ENCODE data around the gene CEP76.
A peak's percentile ranks its signal among the peaks of the same experiment; 100 is the strongest.

CEP76 gene

DNA sequence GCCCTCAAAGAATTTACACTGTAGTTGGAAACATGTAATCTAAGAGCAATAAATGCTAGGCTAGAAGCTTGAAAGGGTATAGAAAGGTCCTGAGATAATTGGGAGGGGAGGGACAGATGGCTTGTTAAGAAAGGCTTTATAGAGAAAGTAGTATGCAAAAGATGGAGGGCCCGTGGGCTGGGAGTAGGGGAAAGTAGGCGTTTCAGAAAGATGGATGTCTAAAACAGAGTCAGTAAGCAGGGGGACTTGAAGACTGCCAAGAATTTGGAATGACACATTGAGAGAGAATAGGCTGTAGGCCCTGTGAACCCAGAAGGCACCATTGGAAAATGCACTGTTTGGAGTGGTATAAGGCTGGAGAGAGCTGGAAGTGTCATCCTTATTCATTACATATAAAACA is 1.1 kb upstream of the CEP76 start:
- DNase-seq (ENCODE audit: low spot score), result no peak

GRCh38 chr18:12703096-12703567 is 609 bp upstream of the CEP76 start:
- DNase-seq (ENCODE audit: low spot score), result no peak

GRCh38 chr18:12701161-12701560 is 1.4 kb downstream of the CEP76 start:
- no peak for DNase-seq (ENCODE audit: low spot score)

DNA sequence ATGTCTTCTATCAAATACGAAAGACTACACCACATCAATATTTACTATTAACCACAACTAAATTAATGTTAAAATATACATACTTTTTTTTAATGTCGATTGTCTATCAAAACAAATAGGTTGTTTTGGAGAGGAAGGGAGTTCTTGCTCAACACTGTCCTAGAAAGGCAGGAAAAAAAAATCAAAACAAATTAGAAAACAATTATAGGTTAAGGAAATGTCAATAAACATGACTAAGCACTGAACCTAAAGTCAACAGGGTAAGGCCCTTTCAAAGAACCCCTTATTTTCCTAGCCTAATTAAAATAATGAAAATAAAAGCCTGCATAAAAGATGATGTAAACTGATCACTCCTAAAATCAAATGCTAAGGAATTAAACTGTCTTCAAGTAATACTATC is 2.8 kb downstream of the CEP76 start:
- no peak for DNase-seq (ENCODE audit: low spot score)

- DNase-seq (ENCODE audit: low spot score), result no peak
These were observed 8.5 kb downstream of the CEP76 start for GRCh38 chr18:12694032-12694431.

DNA sequence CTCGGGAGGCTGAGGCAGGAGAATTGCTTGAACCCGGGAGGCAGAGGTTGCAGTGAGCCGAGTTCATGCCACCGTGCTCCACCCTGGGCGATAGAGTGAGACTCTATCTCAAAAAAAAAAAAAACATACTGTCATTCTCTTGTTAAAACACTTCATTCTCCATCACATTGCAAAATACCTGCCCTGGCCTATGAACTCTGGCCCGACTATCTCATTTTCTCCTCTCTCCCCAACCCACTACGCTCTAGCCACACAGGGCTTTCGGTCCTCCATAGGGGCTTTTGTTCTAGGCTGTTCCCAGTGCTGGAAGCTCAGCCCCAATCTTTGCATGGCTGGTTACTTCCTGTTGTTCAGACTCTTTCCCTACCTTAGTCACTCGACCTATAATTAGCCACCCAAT is 10.3 kb downstream of the CEP76 start:
- DNase-seq (ENCODE audit: low spot score), result no peak

DNA sequence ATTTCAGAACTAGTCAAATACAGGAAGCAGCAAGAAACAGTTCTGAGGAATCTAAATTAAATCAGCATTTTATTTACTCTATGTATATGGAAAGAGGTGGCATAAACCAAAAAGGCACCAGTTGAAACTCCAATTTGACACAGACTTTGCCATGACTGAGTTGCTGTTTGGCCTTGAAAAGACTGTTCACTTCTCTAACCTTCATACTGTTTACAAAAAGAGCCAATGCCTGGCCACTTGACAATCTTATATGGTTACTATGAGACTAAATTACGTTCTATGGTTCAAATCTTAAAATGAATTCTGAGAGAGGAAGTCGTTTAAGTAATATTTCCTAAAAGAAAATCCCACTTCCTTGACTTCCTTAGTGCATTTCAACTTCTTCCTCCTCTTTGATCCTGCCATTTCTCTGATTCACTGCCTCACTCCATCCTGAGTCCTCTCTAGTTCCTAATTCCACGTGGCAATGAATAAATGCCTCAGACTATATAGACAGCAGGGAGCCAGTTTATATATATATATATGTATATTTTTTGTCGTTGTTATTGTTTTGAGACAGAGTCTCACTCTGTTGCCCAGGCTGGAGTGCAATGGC is 13.2 kb downstream of the CEP76 start:
- no peak for DNase-seq (ENCODE audit: low spot score)

GRCh38 chr18:12686100-12686499 is 16.4 kb downstream of the CEP76 start:
- no peak for DNase-seq (ENCODE audit: low spot score)

GRCh38 chr18:12679183-12679786 is 23.2 kb downstream of the CEP76 start:
- DNase-seq (ENCODE audit: low spot score), result peak; percentile 46

DNA sequence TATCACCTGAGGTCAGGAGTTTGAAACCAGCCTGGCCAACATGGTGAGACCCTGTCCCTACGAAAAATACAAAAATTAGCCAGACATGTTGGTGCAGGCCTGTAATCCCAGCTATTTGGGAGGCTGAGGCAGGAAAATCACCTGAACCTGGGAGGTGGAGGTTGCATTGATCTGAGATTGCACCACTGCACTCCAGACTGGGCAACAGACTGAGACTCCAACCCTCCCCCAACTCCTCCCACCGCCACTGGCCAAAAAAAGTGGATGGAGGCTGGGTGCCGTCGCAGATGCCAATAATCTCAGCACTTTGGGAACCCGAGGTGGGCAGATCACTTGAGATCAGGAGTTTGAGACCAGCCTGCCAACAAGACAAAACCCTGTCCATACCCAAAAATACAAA is 34.5 kb downstream of the CEP76 start:
- DNase-seq (ENCODE audit: low spot score), result no peak

- peak; percentile 81 for DNase-seq (ENCODE audit: low spot score)
These were observed 42.5 kb downstream of the CEP76 start for GRCh38 chr18:12659904-12660605.

DNA sequence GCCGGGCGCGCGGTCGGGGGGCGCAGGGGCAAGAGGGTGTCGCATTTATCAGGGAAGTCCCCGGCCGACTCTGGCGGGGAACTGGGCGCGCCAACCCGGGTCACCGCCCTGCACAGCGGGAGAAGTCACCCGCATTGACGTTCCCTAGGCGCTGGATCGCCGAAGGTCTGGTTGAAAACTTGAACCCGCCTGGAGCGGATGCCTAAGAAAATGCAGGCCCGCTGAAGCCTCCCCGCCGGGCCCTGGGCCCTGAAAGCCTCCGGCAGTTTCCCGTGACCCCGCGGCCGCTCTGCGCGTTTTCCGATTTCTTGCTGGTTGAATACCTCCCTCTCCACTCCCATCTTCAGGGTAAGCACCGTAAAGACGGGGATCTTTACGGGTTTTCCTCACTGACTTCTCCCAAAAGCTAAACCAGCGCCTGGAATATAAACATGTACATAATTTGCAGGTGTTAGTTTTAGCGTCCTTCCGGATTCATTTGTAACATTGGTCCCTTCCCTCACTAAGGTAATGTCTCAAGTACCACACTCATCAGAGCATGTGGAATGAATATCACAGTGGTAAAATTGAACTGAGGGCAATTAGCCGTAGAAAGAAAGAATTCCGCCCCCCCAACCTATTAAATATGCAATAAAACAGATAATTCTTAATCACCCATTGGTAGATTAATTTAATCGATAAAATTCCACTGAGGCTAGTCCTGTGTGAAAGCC is 43.9 kb downstream of the CEP76 start:
- peak; percentile 42 for DNase-seq (ENCODE audit: low spot score)

GRCh38 chr18:12657684-12658425 is 44.7 kb downstream of the CEP76 start, which contains the start of gene SPIRE1:
SPIRE1 (minus strand) TSS chr18:12658107; CDS start chr18:12657866, 241 bp downstream.
- peak; percentile 52 for DNase-seq (ENCODE audit: low spot score)

DNA sequence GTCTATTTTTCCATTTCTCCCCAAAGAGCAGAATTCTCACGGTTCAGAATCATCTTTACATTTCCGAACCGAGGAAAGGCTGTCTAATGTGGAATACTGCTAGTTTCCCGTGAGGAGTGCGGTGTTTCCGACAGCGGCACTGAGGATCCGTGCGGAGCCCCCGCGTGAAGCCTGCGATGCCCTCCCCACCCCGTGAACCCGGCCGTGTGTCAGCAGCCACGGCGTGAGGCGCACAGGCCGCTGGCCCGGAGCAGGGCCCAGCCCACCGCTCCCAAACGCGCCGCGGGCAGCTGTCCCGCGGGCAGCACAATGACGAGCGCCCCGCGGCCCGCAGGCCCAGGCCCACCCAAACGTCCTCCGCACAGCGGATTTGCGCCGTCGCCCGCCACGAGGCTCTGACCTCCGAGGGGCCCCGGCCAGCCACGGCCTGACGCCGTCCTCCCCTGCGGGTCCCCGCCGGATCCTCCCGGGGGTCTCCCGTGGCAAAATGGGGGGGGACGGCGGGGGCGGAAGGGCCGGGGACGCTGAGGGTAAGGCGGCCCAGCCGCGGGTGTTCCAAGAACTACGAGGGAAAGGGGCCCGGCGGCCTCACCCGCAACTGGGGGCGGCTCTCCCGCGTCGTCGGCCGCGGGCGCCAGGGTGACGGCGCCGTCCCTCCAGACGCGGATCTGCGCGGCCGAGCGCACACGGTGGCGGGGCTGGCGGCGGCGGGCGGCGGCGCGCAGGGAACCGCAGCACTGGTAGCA is 45.4 kb downstream of the CEP76 start:
- DNase-seq (ENCODE audit: low spot score), result peak; percentile 20

DNA sequence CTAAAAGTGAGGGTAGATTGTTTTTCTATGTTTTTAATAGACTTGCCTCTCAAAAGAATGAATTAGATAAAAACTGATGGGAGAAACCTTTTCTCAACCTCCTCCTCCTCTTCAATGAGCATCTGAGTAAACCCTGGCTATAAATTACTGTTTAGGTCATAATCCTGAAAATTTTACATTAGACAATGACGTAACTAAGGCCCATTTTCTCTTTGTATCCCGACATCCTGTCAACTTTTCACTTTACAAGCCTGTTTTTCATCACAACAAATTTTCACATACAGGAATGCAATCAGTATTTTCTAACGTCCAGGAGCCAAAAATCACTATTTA is 46.0 kb downstream of the CEP76 start:
- peak; percentile 33 for DNase-seq (ENCODE audit: low spot score)

DNA sequence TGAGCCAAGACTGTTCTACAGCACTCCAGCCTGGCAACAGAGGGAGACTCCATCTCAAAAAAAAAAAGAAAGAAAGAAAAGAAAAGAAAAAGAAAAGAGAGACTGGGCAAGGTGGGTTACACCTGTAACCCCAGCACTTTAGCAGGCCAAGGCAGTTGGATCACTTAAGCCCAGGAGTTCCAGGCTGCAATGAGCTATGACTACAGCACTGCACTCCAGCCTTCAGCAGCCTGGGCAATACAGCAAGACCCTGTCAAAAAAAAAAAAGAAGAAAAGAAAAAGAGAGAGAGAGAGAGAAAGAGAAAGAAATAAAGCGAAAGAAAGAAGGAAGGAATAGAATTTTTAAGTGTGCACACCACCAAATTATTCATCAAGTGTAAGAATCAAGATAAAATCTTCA is 47.6 kb downstream of the CEP76 start:
- no peak for DNase-seq (ENCODE audit: low spot score)

DNA sequence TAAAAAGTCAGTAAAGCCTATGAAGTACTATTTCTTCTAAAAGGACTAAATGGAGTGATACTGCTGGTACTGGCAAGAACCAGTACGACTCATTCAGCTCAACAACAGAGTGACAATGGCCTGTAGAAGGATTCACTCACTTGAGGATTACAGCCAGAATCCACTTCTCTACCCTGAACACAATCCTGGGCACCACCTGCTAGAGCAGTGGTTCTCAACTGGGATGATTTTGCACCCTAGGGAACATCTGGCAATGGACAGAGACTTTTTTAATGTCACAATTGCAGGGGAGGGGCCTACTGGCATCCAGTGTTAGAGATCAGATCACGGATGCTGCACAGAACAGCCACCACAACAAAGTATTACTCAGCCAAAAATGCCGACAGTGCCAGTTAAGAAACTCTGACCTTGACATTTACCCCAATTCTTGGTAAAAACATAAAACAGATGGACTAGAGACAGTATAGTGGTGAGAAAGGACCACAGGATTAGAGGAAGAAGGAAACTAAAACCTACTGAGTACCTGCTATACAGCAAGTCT is 49.6 kb downstream of the CEP76 start:
- DNase-seq (ENCODE audit: low spot score), result peak; percentile 83

DNA sequence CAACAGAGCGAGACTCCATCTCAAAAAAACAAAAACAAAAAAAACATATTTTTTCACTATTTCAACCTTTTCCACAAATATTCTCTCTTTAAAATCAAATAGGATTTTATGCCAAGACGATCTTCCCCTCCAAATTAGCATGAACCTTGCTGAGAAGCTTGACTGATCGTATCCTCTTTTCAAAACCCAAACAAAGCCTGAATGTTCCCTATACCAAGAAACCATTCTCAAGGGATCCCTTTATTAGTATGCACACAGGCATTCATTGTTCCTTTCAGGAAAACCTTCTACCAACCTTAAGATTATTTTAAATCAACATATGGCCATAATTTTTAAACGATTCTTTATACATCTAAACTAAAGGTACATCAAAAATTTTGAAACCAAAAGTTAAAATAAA is 50.9 kb downstream of the CEP76 start:
- peak; percentile 70 for DNase-seq (ENCODE audit: low spot score)

- no peak for DNase-seq (ENCODE audit: low spot score)
These were observed 54.8 kb downstream of the CEP76 start for GRCh38 chr18:12647773-12648172.

DNA sequence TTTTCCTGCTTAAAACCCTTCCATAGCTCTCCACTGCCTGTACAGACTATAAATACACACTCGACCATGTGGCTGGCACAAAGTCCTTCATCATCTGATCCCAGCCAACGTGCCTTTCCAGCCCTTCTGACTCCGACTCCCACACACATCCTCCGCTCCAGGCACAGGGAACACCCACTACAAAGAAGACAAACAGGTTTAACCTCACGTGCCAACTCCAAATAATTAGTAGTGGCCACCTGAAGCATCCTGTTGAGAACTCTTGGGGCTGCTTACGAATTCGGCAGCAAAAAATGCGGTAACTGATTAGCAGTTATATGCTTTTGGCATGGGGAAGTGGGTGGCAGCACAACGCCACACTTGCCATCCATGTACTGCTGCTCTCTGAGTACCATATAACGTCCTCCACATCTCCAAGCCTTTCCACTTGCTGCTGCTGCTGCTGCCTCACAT is 56.7 kb downstream of the CEP76 start:
- DNase-seq (ENCODE audit: low spot score), result peak; percentile 80

DNA sequence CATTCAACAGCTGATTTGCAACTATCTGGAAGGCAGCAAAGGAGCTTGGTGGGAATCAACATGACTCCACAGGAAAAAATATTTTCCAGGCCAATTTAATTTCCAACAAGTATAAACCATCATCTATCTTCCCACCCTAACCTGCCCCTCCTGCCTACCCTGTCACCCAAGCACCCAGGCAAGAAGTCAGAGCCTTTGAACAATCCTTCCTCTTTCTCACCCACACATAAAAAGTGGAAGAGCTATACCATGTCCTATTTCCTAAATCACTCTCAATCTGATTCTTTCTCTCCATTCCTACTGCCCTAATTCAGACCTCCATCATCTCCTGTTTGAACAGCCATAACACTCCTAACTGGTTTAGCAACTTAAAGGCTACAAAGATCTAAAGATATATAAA is 57.3 kb downstream of the CEP76 start:
- no peak for DNase-seq (ENCODE audit: low spot score)

Data from pons (tissue), 1 donor.